Ascending aorta (tissue), 2 donors: Measurements from ENCODE around the gene GPR50. TPM values are rescaled to one million over a fixed set of nuclear protein-coding genes. Genes with fewer than 3 reads are reported as not detected.

Source experiments
- DNase-seq, 2 donors: peaks; one replicate each; pipeline ENCODE4 v3.0.0-alpha.2; 2019; ENCODE audit warnings: low spot score in 2 of 2
- H3K27ac ChIP-seq, 2 donors: fragments of 200-600 bp; sonication (generic); one replicate each; pipeline ENCODE4 v1.5.1; 2016 to 2017; ENCODE audit warnings: mild to moderate bottlenecking in 1 of 2
- H3K27me3 ChIP-seq: fragments of 200-600 bp; sonication (generic); one replicate; pipeline ENCODE4 v1.5.1; 2017
- H3K36me3 ChIP-seq, 2 donors: fragments of 200-600 bp; sonication (generic); one replicate each; pipeline ENCODE4 v1.5.1; 2016
- H3K4me1 ChIP-seq, 2 donors: fragments of 200-600 bp; sonication (generic); one replicate each; pipeline ENCODE4 v1.5.1; 2016 to 2017; ENCODE audit warnings: mild to moderate bottlenecking in 1 of 2
- H3K4me3 ChIP-seq, 2 donors: fragments of 200-600 bp; sonication (generic); one replicate each; pipeline ENCODE4 v1.5.1; 2016 to 2017; ENCODE audit warnings: mild to moderate bottlenecking in 1 of 2
- H3K9me3 ChIP-seq, 2 donors: fragments of 200-600 bp; sonication (generic); one replicate each; pipeline ENCODE4 v1.5.1; 2016
- intact Hi-C: fragments of 100-400 bp; cut with DNase I; formaldehyde crosslinking; loops from one replicate; pipeline ENCODE4 v1.15.1; 2023
- total RNA-seq: library from RNA; depleted of rRNA; stranded (reverse); fragments of >200 nt; gene quantifications from one replicate; pipeline ENCODE4 v1.1.0, GENCODE V29; 2016
- TF ChIP-seq, protein P1 (sequence below), 3 experiments: fragments of 200-600 bp in 2 of 3; fragments of 450-650 bp in 1 of 3; sonication (generic) in 2 of 3; IDR thresholded peaks; one replicate each; pipeline ENCODE4 v1.5.1; 2016 to 2019; ENCODE audit warnings: antibody characterized with exemption in 3 of 3, mild to moderate bottlenecking in 1 of 3, moderate library complexity in 1 of 3

GPR50 gene
- total RNA-seq, 1 donor from 2014 or later, result not detected

DNA sequence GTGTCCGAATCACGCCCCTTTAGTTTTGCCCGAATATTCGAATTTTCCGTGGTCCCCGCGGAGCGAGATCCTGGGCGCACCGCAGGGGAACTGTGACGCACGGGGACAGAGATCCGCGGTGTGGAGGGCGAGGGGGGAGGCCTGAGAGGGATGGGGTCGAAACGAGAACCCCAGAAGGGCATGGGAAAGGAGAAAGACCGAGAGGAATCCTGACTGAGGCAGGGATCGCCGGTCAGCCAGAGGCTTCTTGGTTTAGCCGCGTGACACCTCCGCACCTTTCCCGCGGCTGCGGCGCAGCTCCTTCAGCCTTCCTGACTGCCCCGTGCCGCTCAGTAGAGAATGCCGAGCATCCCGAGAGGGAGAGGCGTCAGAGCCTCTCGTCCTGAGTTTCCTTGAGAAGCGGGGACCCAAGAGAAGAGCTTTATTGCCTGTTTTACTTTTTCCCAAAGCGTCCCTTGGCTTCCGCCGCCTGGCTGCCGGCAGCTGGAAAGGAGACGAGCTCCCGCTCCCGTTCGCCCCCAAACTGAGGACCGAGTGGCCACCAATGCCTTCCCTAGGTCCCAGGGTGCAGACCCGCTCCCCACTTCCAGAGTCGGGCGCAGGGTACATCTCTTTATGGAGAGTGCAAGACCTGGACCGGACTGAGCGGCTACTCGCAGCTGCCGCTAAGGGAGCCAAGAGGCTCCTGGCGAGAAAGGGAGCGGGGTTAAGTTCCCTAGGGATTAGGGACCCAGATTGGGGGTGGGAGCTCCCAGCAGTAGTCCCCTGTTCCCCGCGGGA is 911 bp upstream of the GPR50 start:
- Histone ChIP-seq H3K4me1 (no peaks in the 10 kb centered on the region), H3K27me3 (no peaks in the 10 kb centered on the region), H3K4me3 (no peak overlapping the region), H3K27ac (no peak overlapping the region), H3K9me3 (peaks cover 0 to 9% of the 10 kb centered on the region in 2 donors), H3K36me3 (no peaks in the 10 kb centered on the region)
- DNase-seq, result no peak
- intact Hi-C loops, result no loop called here
- TF ChIP-seq, protein P1, sequence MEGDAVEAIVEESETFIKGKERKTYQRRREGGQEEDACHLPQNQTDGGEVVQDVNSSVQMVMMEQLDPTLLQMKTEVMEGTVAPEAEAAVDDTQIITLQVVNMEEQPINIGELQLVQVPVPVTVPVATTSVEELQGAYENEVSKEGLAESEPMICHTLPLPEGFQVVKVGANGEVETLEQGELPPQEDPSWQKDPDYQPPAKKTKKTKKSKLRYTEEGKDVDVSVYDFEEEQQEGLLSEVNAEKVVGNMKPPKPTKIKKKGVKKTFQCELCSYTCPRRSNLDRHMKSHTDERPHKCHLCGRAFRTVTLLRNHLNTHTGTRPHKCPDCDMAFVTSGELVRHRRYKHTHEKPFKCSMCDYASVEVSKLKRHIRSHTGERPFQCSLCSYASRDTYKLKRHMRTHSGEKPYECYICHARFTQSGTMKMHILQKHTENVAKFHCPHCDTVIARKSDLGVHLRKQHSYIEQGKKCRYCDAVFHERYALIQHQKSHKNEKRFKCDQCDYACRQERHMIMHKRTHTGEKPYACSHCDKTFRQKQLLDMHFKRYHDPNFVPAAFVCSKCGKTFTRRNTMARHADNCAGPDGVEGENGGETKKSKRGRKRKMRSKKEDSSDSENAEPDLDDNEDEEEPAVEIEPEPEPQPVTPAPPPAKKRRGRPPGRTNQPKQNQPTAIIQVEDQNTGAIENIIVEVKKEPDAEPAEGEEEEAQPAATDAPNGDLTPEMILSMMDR (IDR thresholded peaks at IDR 0.05), result no peak

DNA sequence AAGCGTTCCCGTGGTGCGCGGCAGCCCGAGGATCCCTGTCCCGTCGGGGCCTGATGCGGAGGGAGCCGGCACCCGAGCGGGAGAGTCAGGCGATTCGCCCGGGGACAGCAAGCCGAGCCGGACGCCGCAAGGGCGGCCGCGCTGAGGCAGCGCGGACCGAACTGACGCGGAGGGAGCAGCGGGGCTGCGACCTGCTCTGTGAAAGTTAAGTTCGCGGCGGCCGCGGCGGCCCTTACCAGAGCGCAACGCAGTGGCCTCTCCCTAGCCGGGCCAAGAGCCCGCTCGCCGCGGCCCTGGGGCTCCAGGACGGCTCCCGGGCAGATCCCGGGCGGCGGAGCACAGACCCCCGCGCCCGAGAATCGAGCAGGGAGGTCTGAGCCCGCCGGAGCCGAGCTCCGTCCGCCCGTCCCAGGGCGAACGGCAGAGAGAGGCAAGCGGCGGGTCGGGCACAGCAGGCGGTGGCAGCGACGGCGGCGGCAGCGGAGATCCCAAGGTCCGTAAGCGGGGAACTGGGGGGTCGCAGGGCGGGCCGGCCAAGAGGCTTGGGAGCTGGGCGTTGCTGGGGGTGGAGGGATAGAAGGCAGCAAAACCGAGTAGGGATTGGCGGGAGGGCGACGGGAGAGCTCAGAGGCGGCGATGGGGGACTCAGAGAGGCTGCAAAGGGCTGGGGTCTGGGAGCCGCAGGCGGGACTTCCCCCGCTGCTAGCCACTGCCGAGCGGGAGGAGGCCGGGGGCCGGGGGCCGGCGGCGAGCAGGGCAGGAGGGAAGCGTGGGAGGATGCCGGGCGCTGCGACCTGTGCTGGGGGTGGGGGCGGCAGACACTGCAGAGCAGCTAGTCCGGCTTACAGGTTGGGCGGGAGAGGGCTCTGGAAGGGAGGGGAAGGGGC is 1.0 kb downstream of the GPR50 start:
- H3K9me3 ChIP-seq, result peaks cover 0 to 9% of the 10 kb centered on the region in 2 donors
- no peaks in the 10 kb centered on the region for H3K36me3 ChIP-seq
- peak overlapping the region; percentile 21 to 36 for H3K4me3 ChIP-seq
- no peak overlapping the region for H3K27ac ChIP-seq
- intact Hi-C loops, result no loop called here
- DNase-seq, result no peak
- H3K4me1 ChIP-seq, result no peaks in the 10 kb centered on the region
- TF ChIP-seq, protein P1 (IDR thresholded peaks at IDR 0.05), result no peak
- H3K27me3 ChIP-seq, result no peaks in the 10 kb centered on the region

DNA sequence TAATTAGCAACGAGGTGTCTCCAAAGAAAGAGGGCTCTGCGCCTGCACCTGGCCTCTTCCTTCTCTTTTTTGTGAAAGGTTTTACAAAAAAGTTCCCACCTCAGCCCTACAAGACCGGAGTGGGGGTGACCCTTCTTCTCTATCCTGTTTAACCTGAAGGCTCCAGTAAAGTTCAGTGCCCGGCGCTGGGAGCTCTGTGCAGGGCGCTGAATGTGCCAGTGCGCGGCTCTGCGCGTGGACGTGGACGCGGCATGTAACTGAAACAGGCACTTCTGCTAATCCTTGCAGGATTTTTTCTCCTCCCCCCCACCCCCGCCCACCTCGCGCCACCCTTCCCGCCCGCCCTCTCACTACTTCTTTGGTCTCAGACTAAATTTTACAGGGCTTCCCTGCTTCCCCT is 2.4 kb downstream of the GPR50 start:
- peaks cover 0 to 9% of the 10 kb centered on the region in 2 donors for H3K9me3 ChIP-seq
- no peak for DNase-seq
- no peak overlapping the region for H3K4me3 ChIP-seq
- H3K4me1 ChIP-seq, result no peaks in the 10 kb centered on the region
- TF ChIP-seq, protein P1 (IDR thresholded peaks at IDR 0.05), result no peak
- no peak overlapping the region for H3K27ac ChIP-seq
- H3K36me3 ChIP-seq, result no peaks in the 10 kb centered on the region
- intact Hi-C loops, result no loop called here
- no peaks in the 10 kb centered on the region for H3K27me3 ChIP-seq

DNA sequence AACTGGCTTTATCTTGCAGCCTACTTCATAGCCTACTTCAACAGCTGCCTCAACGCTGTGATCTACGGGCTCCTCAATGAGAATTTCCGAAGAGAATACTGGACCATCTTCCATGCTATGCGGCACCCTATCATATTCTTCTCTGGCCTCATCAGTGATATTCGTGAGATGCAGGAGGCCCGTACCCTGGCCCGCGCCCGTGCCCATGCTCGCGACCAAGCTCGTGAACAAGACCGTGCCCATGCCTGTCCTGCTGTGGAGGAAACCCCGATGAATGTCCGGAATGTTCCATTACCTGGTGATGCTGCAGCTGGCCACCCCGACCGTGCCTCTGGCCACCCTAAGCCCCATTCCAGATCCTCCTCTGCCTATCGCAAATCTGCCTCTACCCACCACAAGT is 4.0 kb downstream of the GPR50 start:
- Histone ChIP-seq H3K27ac (no peak overlapping the region), H3K4me3 (no peak overlapping the region), H3K27me3 (no peaks in the 10 kb centered on the region), H3K4me1 (no peaks in the 10 kb centered on the region), H3K36me3 (no peaks in the 10 kb centered on the region), H3K9me3 (peaks cover 0 to 9% of the 10 kb centered on the region in 2 donors)
- TF ChIP-seq, protein P1 (IDR thresholded peaks at IDR 0.05), result no peak
- intact Hi-C loops, result no loop called here
- no peak for DNase-seq

DNA sequence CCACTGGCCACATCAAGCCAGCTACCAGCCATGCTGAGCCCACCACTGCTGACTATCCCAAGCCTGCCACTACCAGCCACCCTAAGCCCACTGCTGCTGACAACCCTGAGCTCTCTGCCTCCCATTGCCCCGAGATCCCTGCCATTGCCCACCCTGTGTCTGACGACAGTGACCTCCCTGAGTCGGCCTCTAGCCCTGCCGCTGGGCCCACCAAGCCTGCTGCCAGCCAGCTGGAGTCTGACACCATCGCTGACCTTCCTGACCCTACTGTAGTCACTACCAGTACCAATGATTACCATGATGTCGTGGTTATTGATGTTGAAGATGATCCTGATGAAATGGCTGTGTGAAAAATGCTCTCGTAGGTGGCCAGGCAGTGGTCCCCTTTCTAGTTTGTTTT is 4.7 kb downstream of the GPR50 start:
- peaks cover 0 to 4% of the 10 kb centered on the region in 2 donors for H3K9me3 ChIP-seq
- no peaks in the 10 kb centered on the region for H3K27me3 ChIP-seq
- DNase-seq, result no peak
- no peaks in the 10 kb centered on the region for H3K4me1 ChIP-seq
- H3K27ac ChIP-seq, result no peak overlapping the region
- intact Hi-C loops, result no loop called here
- no peak overlapping the region for H3K4me3 ChIP-seq
- no peaks in the 10 kb centered on the region for H3K36me3 ChIP-seq
- TF ChIP-seq, protein P1 (IDR thresholded peaks at IDR 0.05), result no peak
